Calu3 (cell line): Measurements from ENCODE around the gene PLXNB1. TPM values are rescaled to one million over a fixed set of nuclear protein-coding genes. Genes with fewer than 3 reads are reported as not detected.

Experiments
- BruUV-seq: library from RNA; stranded (reverse); fragments of 400-500 nt; replicated peaks from 2 replicates; lab custom pipeline; 2021; lab: Mats Ljungman, UMichigan
- CTCF ChIA-PET: fragments of 300-600 bp; sonication (Branson Sonifier 250); formaldehyde crosslinking; loops from one replicate; lab custom pipeline; 2022; ENCODE audit warnings: antibody characterized with exemption; lab: Charles Lee
- DNase-seq: peaks from one replicate; pipeline ENCODE4 v3.0.0; 2022
- H3K27ac Mint-ChIP-seq: one replicate; pipeline ENCODE4 v1.8.0; 2022; ENCODE audit warnings: mixed read lengths; ENCODE audit not compliant: unreplicated experiment
- H3K27me3 Mint-ChIP-seq: one replicate; pipeline ENCODE4 v1.8.0; 2022; ENCODE audit warnings: mixed read lengths; ENCODE audit not compliant: unreplicated experiment
- H3K36me3 Mint-ChIP-seq: one replicate; pipeline ENCODE4 v1.8.0; 2022; ENCODE audit warnings: mild to moderate bottlenecking, moderate library complexity, mixed read lengths; ENCODE audit not compliant: insufficient read depth, unreplicated experiment
- H3K4me1 Mint-ChIP-seq: one replicate; pipeline ENCODE4 v1.8.0; 2022; ENCODE audit warnings: mild to moderate bottlenecking, low read depth, mixed read lengths; ENCODE audit not compliant: unreplicated experiment
- H3K4me3 Mint-ChIP-seq: one replicate; pipeline ENCODE4 v1.8.0; 2022; ENCODE audit warnings: mild to moderate bottlenecking, low read depth, moderate library complexity, mixed read lengths; ENCODE audit not compliant: unreplicated experiment
- H3K9me3 Mint-ChIP-seq: one replicate; pipeline ENCODE4 v1.8.0; 2022; ENCODE audit warnings: low read depth, mixed read lengths; ENCODE audit not compliant: unreplicated experiment
- intact Hi-C: fragments of 100-400 bp; cut with micrococcal nuclease; formaldehyde crosslinking; loops from one replicate; pipeline ENCODE4 v1.10.0; 2022; ENCODE audit not compliant: unreplicated experiment
- total RNA-seq: library from RNA; stranded (reverse); gene quantifications from 2 replicates; pipeline ENCODE4 v1.2.3, GENCODE V29; 2022
- TF ChIP-seq, protein P1 (sequence below): fragments of 200-600 bp; IDR thresholded peaks from one replicate; pipeline ENCODE4 v1.8.0; 2022; ENCODE audit warnings: antibody characterized with exemption; ENCODE audit not compliant: unreplicated experiment

The PLXNB1 gene
- total RNA-seq, 1 experiment from 2014 or later, result 174 TPM

- TF ChIP-seq, protein P1, sequence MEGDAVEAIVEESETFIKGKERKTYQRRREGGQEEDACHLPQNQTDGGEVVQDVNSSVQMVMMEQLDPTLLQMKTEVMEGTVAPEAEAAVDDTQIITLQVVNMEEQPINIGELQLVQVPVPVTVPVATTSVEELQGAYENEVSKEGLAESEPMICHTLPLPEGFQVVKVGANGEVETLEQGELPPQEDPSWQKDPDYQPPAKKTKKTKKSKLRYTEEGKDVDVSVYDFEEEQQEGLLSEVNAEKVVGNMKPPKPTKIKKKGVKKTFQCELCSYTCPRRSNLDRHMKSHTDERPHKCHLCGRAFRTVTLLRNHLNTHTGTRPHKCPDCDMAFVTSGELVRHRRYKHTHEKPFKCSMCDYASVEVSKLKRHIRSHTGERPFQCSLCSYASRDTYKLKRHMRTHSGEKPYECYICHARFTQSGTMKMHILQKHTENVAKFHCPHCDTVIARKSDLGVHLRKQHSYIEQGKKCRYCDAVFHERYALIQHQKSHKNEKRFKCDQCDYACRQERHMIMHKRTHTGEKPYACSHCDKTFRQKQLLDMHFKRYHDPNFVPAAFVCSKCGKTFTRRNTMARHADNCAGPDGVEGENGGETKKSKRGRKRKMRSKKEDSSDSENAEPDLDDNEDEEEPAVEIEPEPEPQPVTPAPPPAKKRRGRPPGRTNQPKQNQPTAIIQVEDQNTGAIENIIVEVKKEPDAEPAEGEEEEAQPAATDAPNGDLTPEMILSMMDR, result no peak
- Mint-ChIP-seq H3K27me3 (no peaks in the 10 kb centered on the region), H3K4me3 (no peak overlapping the region), H3K4me1 (no peaks in the 10 kb centered on the region), H3K27ac (no peak overlapping the region), H3K9me3 (no peaks in the 10 kb centered on the region), H3K36me3 (peaks cover 52% of the 10 kb centered on the region)
- BruUV-seq, result no TSS peak
- intact Hi-C loops, result no loop called here
- no peak for DNase-seq
- CTCF ChIA-PET, result interaction anchor here (0.8 kb wide), 1 partner anchor 26 kb away, joined by 3 read pairs; no protein-coding TSS in a partner anchor
Measured at GRCh38 chr3:48410205-48411040, 19.5 kb downstream of the PLXNB1 start.

- Mint-ChIP-seq H3K27me3 (no peaks in the 10 kb centered on the region), H3K4me1 (no peaks in the 10 kb centered on the region), H3K27ac (no peak overlapping the region), H3K9me3 (no peaks in the 10 kb centered on the region), H3K4me3 (no peak overlapping the region), H3K36me3 (peaks cover 51% of the 10 kb centered on the region)
- CTCF ChIA-PET, result interaction anchor here (1.0 to 3.4 kb wide), 2 partner anchors 24 to 26 kb away, joined by 3 to 14 read pairs; no protein-coding TSS in a partner anchor
- TF ChIP-seq, protein P1, result no peak
- DNase-seq, result no peak
- BruUV-seq, result no TSS peak
- intact Hi-C loops, result no loop called here
Measured at GRCh38 chr3:48409291-48410201, 20.3 kb downstream of the PLXNB1 start.

- DNase-seq, result no peak
- BruUV-seq, result no TSS peak
- Mint-ChIP-seq H3K4me3 (no peak overlapping the region), H3K27ac (no peak overlapping the region), H3K9me3 (no peaks in the 10 kb centered on the region), H3K4me1 (no peaks in the 10 kb centered on the region), H3K27me3 (no peaks in the 10 kb centered on the region), H3K36me3 (peaks cover 44% of the 10 kb centered on the region)
- CTCF ChIA-PET, result interaction anchor here (1.0 to 3.4 kb wide), 2 partner anchors 25 to 27 kb away, joined by 3 to 14 read pairs; no protein-coding TSS in a partner anchor
- TF ChIP-seq, protein P1, result no peak
- intact Hi-C loops, result no loop called here
Measured at GRCh38 chr3:48408823-48409281, 21.0 kb downstream of the PLXNB1 start.

- Mint-ChIP-seq H3K27ac (no peak overlapping the region), H3K9me3 (no peaks in the 10 kb centered on the region), H3K36me3 (peaks cover 39% of the 10 kb centered on the region), H3K27me3 (no peaks in the 10 kb centered on the region), H3K4me3 (no peak overlapping the region), H3K4me1 (peaks cover 6% of the 10 kb centered on the region)
- TF ChIP-seq, protein P1, result no peak
- intact Hi-C loops, result no loop called here
- no TSS peak for BruUV-seq
- CTCF ChIA-PET, result interaction anchor here (0.6 to 3.4 kb wide), 2 partner anchors 28 to 115 kb away, joined by 5 to 14 read pairs; no protein-coding TSS in a partner anchor
- no peak for DNase-seq
Measured at GRCh38 chr3:48407542-48408099, 22.3 kb downstream of the PLXNB1 start.
